HG03095 (cell line): Measurements from ENCODE around the gene DHX29.
"Not testable (repeated sequence)": the region's sequence is repeated elsewhere in the genome, so short reads cannot be mapped to it uniquely, and the experiment has no call there.

Source experiments
- ATAC-seq: cut with Tn5 transposase; IDR thresholded peaks from one replicate; pipeline ENCODE4 v1.9.1; 2021; ENCODE audit warnings: moderate library complexity; ENCODE audit not compliant: unreplicated experiment

The DHX29 gene

GRCh38 chr5:55318237-55318636 is 10.7 kb upstream of the DHX29 start:
- ATAC-seq, result not testable (repeated sequence)

GRCh38 chr5:55316837-55317236 is 9.3 kb upstream of the DHX29 start:
- ATAC-seq, result no peak

- no peak for ATAC-seq
These were observed 8.8 kb upstream of the DHX29 start for GRCh38 chr5:55316289-55316688.

- ATAC-seq, result no peak
These were observed 6.5 kb upstream of the DHX29 start for GRCh38 chr5:55313870-55314617.

GRCh38 chr5:55308254-55308836 is 851 bp upstream of the DHX29 start:
- no peak for ATAC-seq

GRCh38 chr5:55306641-55307382 is 682 bp downstream of the DHX29 start:
- no peak for ATAC-seq

- no peak for ATAC-seq
These were observed 2.1 kb downstream of the DHX29 start for GRCh38 chr5:55305345-55305744.

GRCh38 chr5:55304584-55304983 is 2.9 kb downstream of the DHX29 start:
- ATAC-seq, result no peak

- no peak for ATAC-seq
These were observed 4.2 kb downstream of the DHX29 start for GRCh38 chr5:55303238-55303690.

GRCh38 chr5:55300890-55301289 is 6.6 kb downstream of the DHX29 start:
- ATAC-seq, result no peak

- no peak for ATAC-seq
These were observed 12.6 kb downstream of the DHX29 start for GRCh38 chr5:55294935-55295334.

GRCh38 chr5:55290991-55291390 is 16.5 kb downstream of the DHX29 start:
- ATAC-seq, result no peak

- ATAC-seq, result no peak
These were observed 17.7 kb downstream of the DHX29 start for GRCh38 chr5:55289808-55290207.

- no peak for ATAC-seq
These were observed 21.0 kb downstream of the DHX29 start for GRCh38 chr5:55286411-55286933.

- ATAC-seq, result no peak
These were observed 28.7 kb downstream of the DHX29 start for GRCh38 chr5:55278778-55279177.

- ATAC-seq, result no peak
These were observed 30.7 kb downstream of the DHX29 start for GRCh38 chr5:55276771-55277170.

GRCh38 chr5:55258339-55258738 is 49.2 kb downstream of the DHX29 start:
- no peak for ATAC-seq

GRCh38 chr5:55254802-55255201 is 52.7 kb downstream of the DHX29 start:
- ATAC-seq, result no peak

- no peak for ATAC-seq
These were observed 57.4 kb downstream of the DHX29 start for GRCh38 chr5:55250064-55250463.

GRCh38 chr5:55241746-55242145 is 65.7 kb downstream of the DHX29 start:
- ATAC-seq, result no peak

GRCh38 chr5:55236800-55237199 is 70.7 kb downstream of the DHX29 start:
- ATAC-seq, result no peak
